ENCODE data around the gene CABP4.

DNA sequence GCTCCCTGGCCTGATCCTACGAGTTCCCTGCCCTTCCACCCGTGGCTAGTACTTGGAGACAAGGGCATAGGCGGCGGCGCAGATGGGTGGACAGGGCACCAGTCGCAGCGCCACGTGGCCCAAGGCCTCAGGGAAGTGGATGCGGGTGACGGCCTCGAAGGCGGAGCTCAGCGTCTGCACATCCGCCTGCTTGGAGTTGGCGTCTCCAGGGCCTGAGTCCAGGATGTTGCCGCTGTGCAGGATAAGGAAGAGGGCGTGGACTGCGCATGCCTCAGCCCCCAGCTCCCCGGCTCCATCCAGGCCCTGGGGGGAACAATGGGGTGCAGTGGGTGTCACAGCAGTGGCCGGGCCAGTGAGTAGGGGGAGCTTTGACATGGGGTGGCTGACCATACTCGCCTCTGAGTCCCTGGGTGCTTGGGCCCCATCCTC lies 43.4 kb downstream of the CABP4 start:
- TF ChIP-seq, protein P1, sequence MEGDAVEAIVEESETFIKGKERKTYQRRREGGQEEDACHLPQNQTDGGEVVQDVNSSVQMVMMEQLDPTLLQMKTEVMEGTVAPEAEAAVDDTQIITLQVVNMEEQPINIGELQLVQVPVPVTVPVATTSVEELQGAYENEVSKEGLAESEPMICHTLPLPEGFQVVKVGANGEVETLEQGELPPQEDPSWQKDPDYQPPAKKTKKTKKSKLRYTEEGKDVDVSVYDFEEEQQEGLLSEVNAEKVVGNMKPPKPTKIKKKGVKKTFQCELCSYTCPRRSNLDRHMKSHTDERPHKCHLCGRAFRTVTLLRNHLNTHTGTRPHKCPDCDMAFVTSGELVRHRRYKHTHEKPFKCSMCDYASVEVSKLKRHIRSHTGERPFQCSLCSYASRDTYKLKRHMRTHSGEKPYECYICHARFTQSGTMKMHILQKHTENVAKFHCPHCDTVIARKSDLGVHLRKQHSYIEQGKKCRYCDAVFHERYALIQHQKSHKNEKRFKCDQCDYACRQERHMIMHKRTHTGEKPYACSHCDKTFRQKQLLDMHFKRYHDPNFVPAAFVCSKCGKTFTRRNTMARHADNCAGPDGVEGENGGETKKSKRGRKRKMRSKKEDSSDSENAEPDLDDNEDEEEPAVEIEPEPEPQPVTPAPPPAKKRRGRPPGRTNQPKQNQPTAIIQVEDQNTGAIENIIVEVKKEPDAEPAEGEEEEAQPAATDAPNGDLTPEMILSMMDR (IDR thresholded peaks at IDR 0.05) = no peak
- TF ChIP-seq POLR2A (IDR thresholded peaks at IDR 0.05) = no peak
